ENCODE data around the gene BRD3OS. TPM values are rescaled to one million over a fixed set of nuclear protein-coding genes. Genes with fewer than 3 reads are reported as not detected.
A peak's percentile ranks its signal among the peaks of the same experiment; 100 is the strongest.

The BRD3OS gene
- total RNA-seq, 1 experiment from 2014 or later = 13.5 TPM

GRCh38 chr9:133994353-133995011 is 30.8 kb upstream of the BRD3OS start:
- peak; percentile 72 for DNase-seq (ENCODE audit: low spot score)
- H3K4me1 ChIP-seq (ENCODE audit: insufficient read depth, low read length, poor library complexity, severe bottlenecking) = peaks cover 16% of the 10 kb centered on the region
- no peaks in the 10 kb centered on the region for H3K9me3 ChIP-seq (ENCODE audit: low read depth, low read length, poor library complexity, severe bottlenecking)
- H3K27ac ChIP-seq (ENCODE audit: low read depth, low read length, poor library complexity, severe bottlenecking) = no peak overlapping the region
- ChIA-PET POLR2A (ENCODE audit: low non-redundant PET) (no interaction called here), CTCF (interaction anchor here (0.6 to 3.1 kb wide), 8 partner anchors 15 to 268 kb away, joined by 3 to 54 read pairs (median 5); no protein-coding TSS in a partner anchor)
- intact Hi-C loops (cut with micrococcal nuclease; ENCODE audit: unreplicated experiment) = loop anchor here (1.0 kb wide), 1 partner anchor 212 kb away; no protein-coding TSS in a partner anchor
- no TSS peak for BruUV-seq (replicated peaks)
- no peak overlapping the region for H3K4me3 ChIP-seq (ENCODE audit: low read depth, low read length, poor library complexity, severe bottlenecking)
- no peaks in the 10 kb centered on the region for H3K36me3 ChIP-seq (ENCODE audit: insufficient read depth, low read length, poor library complexity, severe bottlenecking)
- H3K27me3 ChIP-seq (replicated peaks; ENCODE audit: insufficient read depth, low read depth, low read length, poor library complexity) = no peaks in the 10 kb centered on the region
- no peak for TF ChIP-seq EZH2 (IDR thresholded peaks at IDR 0.05; ENCODE audit: borderline replicate concordance, low read depth, low read length, poor library complexity, severe bottlenecking)
- TF ChIP-seq CTCF (conservative IDR thresholded peaks at IDR 0.05; ENCODE audit: low read depth, low read length) = peak; percentile 97

GRCh38 chr9:133995012-133995896 is 30.0 kb upstream of the BRD3OS start:
- intact Hi-C loops (cut with micrococcal nuclease; ENCODE audit: unreplicated experiment) = no loop called here
- no peak for TF ChIP-seq EZH2 (IDR thresholded peaks at IDR 0.05; ENCODE audit: borderline replicate concordance, low read depth, low read length, poor library complexity, severe bottlenecking)
- no peak; the same call in 1 of the 2 replicates for TF ChIP-seq CTCF (conservative IDR thresholded peaks at IDR 0.05; ENCODE audit: low read depth, low read length)
- Histone ChIP-seq H3K36me3 (ENCODE audit: insufficient read depth, low read length, poor library complexity, severe bottlenecking) (no peaks in the 10 kb centered on the region), H3K27ac (ENCODE audit: low read depth, low read length, poor library complexity, severe bottlenecking) (no peak overlapping the region), H3K4me1 (ENCODE audit: insufficient read depth, low read length, poor library complexity, severe bottlenecking) (peaks cover 16% of the 10 kb centered on the region), H3K27me3 (replicated peaks; ENCODE audit: insufficient read depth, low read depth, low read length, poor library complexity) (no peaks in the 10 kb centered on the region), H3K9me3 (ENCODE audit: low read depth, low read length, poor library complexity, severe bottlenecking) (no peaks in the 10 kb centered on the region), H3K4me3 (ENCODE audit: low read depth, low read length, poor library complexity, severe bottlenecking) (no peak overlapping the region)
- POLR2A ChIA-PET (ENCODE audit: low non-redundant PET) = no interaction called here
- CTCF ChIA-PET = interaction anchor here (0.6 to 3.1 kb wide), 5 partner anchors 30 to 412 kb away, joined by 4 to 54 read pairs (median 6); no protein-coding TSS in a partner anchor
- no TSS peak for BruUV-seq (replicated peaks)
- DNase-seq (ENCODE audit: low spot score) = peak; percentile 37

GRCh38 chr9:133996531-133997520 is 28.5 kb upstream of the BRD3OS start:
- intact Hi-C loops (cut with micrococcal nuclease; ENCODE audit: unreplicated experiment) = no loop called here
- TF ChIP-seq CTCF (conservative IDR thresholded peaks at IDR 0.05; ENCODE audit: low read depth, low read length) = peak; percentile 29; the same call in 1 of the 2 replicates
- TF ChIP-seq EZH2 (IDR thresholded peaks at IDR 0.05; ENCODE audit: borderline replicate concordance, low read depth, low read length, poor library complexity, severe bottlenecking) = no peak
- H3K9me3 ChIP-seq (ENCODE audit: low read depth, low read length, poor library complexity, severe bottlenecking) = no peaks in the 10 kb centered on the region
- H3K36me3 ChIP-seq (ENCODE audit: insufficient read depth, low read length, poor library complexity, severe bottlenecking) = no peaks in the 10 kb centered on the region
- ChIA-PET CTCF (no interaction called here), POLR2A (ENCODE audit: low non-redundant PET) (no interaction called here)
- no peak for DNase-seq (ENCODE audit: low spot score)
- H3K27me3 ChIP-seq (replicated peaks; ENCODE audit: insufficient read depth, low read depth, low read length, poor library complexity) = no peaks in the 10 kb centered on the region
- no peak overlapping the region for H3K27ac ChIP-seq (ENCODE audit: low read depth, low read length, poor library complexity, severe bottlenecking)
- BruUV-seq (replicated peaks) = no TSS peak
- peaks cover 8% of the 10 kb centered on the region for H3K4me1 ChIP-seq (ENCODE audit: insufficient read depth, low read length, poor library complexity, severe bottlenecking)
- H3K4me3 ChIP-seq (ENCODE audit: low read depth, low read length, poor library complexity, severe bottlenecking) = no peak overlapping the region
